GM19193 (cell line): ENCODE results near the gene SH2D3C.
A peak's percentile ranks its signal among the peaks of the same experiment; 100 is the strongest.

Source experiments
- POLR2A ChIP-seq: IDR thresholded peaks from 4 replicates; pipeline ENCODE4 v1.6.1; 2011; ENCODE audit not compliant: insufficient read depth, insufficient read length; ENCODE audit errors: extremely low read depth

Gene SH2D3C

GRCh38 chr9:127778280-127779135 lies at the start of gene SH2D3C:
SH2D3C (minus strand) TSS chr9:127778666; CDS start chr9:127778627, 39 bp downstream.
- TF ChIP-seq POLR2A = peak; percentile 64

- no peak for TF ChIP-seq POLR2A
Observed at GRCh38 chr9:127826253-127826913, 47.9 kb upstream of the SH2D3C start.

- no peak for TF ChIP-seq POLR2A
Observed at GRCh38 chr9:127825319-127826051, 47.0 kb upstream of the SH2D3C start.

GRCh38 chr9:127822108-127822507 lies 43.6 kb upstream of the SH2D3C start:
- TF ChIP-seq POLR2A = no peak

GRCh38 chr9:127818574-127818973 lies 40.1 kb upstream of the SH2D3C start:
- no peak for TF ChIP-seq POLR2A

- no peak for TF ChIP-seq POLR2A
Observed at GRCh38 chr9:127817881-127818434, 39.5 kb upstream of the SH2D3C start.

- no peak for TF ChIP-seq POLR2A
Observed at GRCh38 chr9:127816728-127817127, 38.3 kb upstream of the SH2D3C start.

GRCh38 chr9:127816362-127816725 lies 37.9 kb upstream of the SH2D3C start:
- TF ChIP-seq POLR2A = no peak

GRCh38 chr9:127815512-127816361 lies 37.3 kb upstream of the SH2D3C start:
- TF ChIP-seq POLR2A = no peak

GRCh38 chr9:127814619-127815511 lies 36.4 kb upstream of the SH2D3C start:
- peak; percentile 24 for TF ChIP-seq POLR2A

GRCh38 chr9:127813686-127814226 lies 35.3 kb upstream of the SH2D3C start:
- no peak for TF ChIP-seq POLR2A

GRCh38 chr9:127812936-127813675 lies 34.6 kb upstream of the SH2D3C start:
- TF ChIP-seq POLR2A = peak; percentile 11
